ENCODE results near the gene SYNPO2L.
"Not testable (repeated sequence)": the region's sequence is repeated elsewhere in the genome, so short reads cannot be mapped to it uniquely, and the experiment has no call there.

Gene SYNPO2L

DNA sequence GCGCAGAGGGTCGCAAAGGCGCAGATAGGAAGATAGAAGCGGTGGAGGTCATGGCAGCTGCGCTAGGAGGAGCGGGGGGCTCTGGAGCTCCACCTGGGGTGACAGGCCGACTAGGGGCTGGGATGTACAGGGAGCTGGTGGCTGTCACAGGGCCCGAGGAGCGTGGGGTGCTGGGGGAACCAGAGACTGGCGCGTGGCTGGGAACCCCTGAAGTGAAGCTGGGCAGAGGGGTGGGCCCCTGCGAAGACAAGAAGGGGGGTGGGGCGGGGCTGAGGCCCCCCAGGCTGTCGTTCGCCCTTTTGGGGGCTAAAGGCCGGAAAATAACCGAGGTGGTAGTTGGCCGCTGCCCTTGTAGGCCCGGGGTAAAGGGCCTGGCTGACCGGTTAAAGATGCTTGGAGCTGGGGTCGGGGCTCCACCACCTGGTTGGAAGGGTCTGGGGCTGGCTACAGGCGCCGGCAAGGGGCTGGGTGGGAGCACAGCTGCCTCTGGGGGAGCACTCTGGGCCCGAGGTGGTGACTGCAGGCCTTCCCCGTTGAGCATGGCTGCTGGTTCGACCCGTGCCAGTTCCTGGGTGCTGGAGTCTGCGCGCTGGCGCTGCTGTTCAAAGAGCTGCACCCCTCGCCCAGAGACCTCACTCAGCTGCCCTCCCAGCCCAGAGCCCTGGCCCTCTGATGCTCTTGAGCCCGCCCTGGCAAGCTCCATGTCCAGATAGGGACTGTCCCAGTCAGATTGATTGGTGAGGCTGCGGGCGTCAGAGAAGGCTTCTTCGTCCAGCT is 7.8 kb downstream of the SYNPO2L start:
- DNase-seq, result no peak

GRCh38 chr10:73647211-73647874 is 8.5 kb downstream of the SYNPO2L start:
- DNase-seq, result no peak

DNA sequence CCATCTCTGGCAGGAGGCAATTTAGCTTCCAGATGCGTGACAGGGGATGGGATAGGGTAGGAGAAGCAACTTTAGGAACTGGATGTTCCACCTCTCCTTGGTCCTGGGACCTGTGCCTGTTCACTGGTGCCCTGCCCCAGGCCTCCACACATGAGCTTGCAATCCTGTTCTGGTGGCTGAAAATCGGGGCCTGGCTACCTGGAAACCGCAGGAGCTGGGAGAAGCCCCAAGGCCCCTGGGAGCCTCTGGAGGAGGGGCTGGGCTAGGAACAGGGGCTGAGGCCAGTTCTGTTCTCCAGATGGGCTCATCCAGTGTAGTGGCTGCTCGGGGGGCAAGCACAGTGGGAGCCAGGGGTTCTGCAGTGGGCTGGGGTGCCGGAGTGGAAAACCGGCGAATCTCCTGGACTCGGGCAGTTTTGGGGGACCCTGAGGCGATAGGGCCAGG is 9.2 kb downstream of the SYNPO2L start:
- DNase-seq, result no peak

GRCh38 chr10:73645251-73645650 is 10.6 kb downstream of the SYNPO2L start:
- no peak for DNase-seq

DNA sequence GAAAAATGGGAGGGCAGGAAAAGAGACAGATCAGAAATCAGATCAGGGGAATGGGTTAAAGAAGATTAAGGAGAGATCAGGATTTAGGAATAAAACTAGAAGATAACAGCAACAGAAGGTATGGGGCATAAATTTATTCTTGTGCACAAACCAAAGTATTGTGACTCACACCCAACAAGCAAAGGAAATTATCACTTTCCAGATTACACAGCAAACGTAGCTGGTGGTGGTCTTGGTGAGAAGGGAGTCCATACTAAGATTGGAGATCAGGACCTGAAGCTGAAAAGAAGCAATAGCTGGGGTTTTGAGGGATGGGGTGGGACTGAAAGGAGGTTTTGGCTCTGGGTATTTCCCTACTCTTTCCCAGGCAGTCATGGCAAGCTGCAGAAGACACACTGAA is 11.1 kb downstream of the SYNPO2L start:
- DNase-seq, result no peak

GRCh38 chr10:73644015-73644743 is 11.7 kb downstream of the SYNPO2L start:
- peak; percentile 46 for DNase-seq

- DNase-seq, result no peak
These were observed 12.5 kb downstream of the SYNPO2L start for GRCh38 chr10:73643362-73643761.

DNA sequence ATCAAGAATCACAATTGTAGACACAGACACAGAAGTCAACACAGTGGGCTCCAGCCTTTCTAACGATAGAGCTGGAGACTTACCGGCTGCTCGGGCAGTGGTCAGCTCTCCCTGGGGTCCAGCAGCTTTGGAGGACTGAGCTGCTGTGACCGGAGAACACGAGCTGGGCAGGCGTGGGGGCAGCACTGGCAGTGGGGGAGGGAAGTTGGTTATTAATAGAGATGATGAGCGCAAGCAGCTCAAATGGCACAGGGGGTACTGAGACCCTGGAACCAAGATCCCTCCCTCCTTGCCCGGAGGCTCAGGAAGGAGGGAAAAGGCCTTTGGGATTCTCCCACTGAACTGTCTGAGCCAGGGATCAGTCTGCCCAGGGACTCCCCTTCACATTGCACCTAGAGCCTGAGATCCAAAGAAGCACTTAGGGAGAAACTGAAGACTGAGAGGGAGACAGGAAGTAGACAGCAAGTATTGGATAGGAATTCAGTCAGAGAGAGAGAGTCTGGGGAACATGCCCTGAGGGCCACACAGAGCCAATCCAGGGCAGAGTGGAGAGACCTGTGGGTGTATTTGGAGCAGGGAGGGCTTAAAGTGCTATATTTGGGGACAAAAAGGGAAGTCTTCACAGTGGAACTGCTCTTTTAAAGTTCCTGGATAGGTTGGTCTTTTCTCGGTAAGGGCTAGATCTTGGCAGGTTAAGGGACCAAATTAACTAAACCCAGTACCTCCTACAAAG is 14.3 kb downstream of the SYNPO2L start, which contains the start of gene MYOZ1:
MYOZ1 (minus strand) TSS at position 147 of the 733 bp plus-strand sequence. CDS start 1,457 bp downstream, outside the sequence.
- DNase-seq, result no peak

DNA sequence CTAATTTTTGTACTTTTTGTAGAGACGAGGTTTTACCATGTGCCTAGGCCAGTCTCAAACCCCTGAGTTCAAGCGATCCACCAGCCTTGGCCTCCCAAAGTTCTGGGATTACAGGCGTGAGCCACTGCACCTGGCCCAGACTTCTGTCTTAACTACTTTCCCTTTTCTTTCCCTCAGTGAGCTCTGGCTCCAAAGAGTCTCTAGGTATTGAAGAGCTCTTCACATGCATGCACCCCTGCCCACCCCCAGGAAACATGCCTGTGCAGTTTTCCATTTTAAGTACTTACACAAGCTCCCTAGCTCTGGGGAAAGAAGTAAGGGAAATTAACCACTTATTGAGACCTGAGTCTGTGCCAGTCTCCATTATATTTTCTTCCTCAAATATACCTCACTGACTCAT is 16.5 kb downstream of the SYNPO2L start:
- DNase-seq, result no peak

DNA sequence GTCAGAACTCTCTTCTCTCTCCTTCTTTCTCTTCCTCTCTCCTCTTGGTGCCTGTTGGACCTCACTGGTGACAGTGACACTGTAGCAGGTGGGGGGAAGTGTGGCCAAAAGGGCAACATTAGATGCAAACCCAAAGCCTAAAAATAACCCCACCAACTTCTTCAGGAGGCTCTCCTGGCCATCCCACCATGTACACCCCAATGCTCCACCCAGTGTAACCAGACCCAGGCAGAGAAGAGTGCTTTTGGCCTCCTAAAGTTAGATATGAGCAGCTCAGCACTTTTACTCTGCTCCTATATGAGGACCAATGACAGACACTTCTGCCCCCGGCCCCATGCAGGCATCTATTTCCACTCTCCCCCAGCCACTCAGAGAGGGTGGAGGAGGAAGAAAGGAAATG is 20.0 kb downstream of the SYNPO2L start:
- no peak for DNase-seq

- no peak for DNase-seq
These were observed 21.4 kb downstream of the SYNPO2L start for GRCh38 chr10:73634421-73634820.

- DNase-seq, result no peak
These were observed 26.7 kb downstream of the SYNPO2L start for GRCh38 chr10:73629165-73629564.

- no peak for DNase-seq
These were observed 27.4 kb downstream of the SYNPO2L start for GRCh38 chr10:73628405-73628804.

- DNase-seq, result no peak
These were observed 28.5 kb downstream of the SYNPO2L start for GRCh38 chr10:73627300-73627699.

DNA sequence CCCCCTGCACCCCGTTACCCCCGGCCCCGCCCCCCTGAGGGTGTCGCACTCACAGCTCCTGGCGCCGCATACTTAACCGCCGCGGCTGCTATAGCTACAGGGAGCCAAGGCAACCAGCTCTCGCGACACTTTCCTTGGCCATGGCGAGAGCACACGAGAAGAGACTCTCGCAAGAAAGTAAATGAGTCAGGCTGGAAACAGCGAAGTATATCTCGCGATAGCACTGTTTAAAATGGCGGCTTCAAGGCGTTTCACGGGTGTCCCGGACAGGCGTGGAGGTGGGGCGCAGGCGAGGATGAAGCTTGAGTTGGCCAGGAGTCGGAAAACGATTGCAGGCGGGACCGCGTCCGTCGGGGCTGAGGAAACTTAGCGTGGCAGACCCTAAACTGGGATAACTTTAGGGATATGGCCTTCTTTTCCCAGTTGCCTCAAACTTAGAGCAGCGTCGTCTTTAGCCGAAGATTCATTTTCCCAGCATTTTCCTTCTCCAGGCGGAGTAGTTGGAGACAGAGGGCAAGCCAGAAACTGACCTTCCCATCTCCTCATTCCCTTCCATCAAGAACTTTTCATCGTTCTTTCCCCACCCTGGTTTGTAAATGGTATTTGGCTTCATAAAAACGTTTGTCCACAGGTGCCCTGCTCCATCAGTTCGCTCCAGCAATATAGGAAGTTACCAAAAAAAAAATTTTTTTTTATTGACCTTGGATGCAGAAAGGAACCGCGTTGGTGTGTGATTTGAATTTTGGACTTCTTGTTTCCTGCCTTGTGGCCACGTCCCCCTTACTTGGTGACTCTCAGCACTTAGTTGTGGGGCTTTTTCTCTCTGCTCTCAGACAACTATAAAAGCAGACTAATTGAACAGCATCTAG is 29.7 kb downstream of the SYNPO2L start:
- peak; percentile 88 for DNase-seq

DNA sequence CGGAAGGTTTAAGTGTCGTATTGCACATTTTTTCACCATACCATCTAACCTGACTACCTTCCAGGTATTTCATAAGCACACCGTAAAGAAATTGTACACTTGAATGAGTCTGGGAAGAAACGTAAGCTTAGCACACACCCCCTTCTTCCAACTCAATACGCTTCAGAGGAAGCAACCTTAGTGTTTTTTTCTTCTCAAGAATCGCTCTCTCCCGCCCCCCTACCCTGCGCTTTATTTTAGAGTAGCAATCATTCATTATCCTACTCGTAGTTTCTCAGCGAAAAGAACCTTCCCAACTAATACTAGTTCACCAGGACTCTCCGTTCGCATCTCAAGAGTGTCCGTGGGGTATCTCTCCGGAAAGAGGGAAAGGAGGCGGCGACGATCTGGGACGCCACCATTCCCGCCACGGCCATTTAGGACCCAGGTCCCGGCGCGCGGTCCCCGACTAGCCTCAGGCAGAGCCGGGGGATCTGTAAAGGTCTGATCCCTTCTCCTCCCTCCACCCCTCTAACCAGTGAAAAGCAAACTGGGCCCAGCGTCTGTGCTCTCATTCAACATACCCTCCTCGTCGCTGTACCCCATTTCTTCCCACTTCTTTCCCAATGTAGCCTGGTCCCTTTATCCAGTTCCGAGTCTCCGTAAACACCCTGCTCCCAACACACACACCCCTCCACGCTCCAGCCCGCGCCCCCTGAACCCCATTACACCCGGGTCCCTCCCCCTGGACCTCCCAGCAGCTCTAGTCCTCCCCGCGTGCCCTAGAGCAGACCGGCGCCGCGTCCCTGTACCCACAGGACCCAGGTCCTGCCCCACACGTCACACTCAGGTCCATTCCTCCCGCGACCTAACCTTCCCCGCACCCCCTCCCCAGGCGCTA is 30.6 kb downstream of the SYNPO2L start:
- DNase-seq, result no peak

DNA sequence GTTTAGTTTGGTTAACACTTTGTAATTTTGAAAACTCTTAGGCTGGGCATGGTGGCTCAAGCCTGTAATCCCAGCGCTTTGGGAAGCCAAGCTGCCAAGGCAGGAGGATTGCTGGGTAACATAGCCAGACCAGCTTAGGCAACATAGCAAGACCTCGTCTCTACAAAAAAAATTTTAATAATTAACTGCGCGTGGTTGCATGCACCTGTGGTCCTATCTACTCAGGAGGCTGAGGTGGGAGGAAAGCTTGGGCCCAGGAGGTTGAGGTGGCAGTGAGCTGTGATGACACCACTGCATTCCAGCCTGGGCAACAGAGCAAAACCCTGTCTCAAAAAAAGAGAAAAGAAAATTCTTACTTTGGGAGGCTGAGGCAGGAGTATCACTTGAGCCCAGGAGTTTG is 32.8 kb downstream of the SYNPO2L start:
- no peak for DNase-seq

GRCh38 chr10:73620974-73621373 is 34.9 kb downstream of the SYNPO2L start:
- not testable (repeated sequence) for DNase-seq

DNA sequence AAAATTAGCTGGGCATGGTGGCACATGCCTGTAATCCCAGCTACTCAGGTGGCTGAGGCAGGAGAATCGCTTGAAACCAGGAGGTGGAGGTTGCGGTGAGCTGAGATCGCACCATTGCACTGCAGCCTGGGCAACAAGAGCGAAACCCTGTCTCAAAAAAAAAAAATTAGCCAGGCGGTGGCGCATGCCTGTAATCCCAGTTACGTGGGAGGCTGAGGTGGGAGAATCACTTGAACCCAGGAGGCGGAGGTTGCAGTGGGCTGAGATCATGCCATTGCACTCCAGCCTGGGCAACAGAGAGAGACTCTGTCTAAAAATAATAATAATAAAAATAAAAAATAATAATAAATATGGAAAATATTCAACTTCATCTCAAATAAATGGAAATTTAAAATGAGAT is 38.7 kb downstream of the SYNPO2L start:
- DNase-seq, result not testable (repeated sequence)

GRCh38 chr10:73614720-73615119 is 41.1 kb downstream of the SYNPO2L start:
- DNase-seq, result no peak

- no peak for DNase-seq
These were observed 46.7 kb downstream of the SYNPO2L start for GRCh38 chr10:73609116-73609515.

All from activated gamma-delta T cell treated with Interleukin-2 at 50 U/mL for 16 hours (primary cell).